IMR-90 (cell line): ENCODE data around the gene COL24A1.

Experiments
- FOS ChIP-seq: fragments of 150-350 bp; IDR thresholded peaks from 2 replicates; pipeline ENCODE4 v1.6.1; 2016; ENCODE audit warnings: low read depth, low read length
- POLR2A ChIP-seq: IDR thresholded peaks from 2 replicates; pipeline ENCODE4 v1.6.1; 2012; ENCODE audit warnings: mild to moderate bottlenecking, low read depth, low read length
- RCOR1 ChIP-seq: IDR thresholded peaks from 2 replicates; pipeline ENCODE4 v1.6.1; 2012; ENCODE audit warnings: mild to moderate bottlenecking, low read length, improper control_type of control experiment; ENCODE audit not compliant: insufficient replicate concordance
- TF ChIP-seq, protein P1 (sequence below): conservative IDR thresholded peaks from 2 replicates; pipeline ENCODE4 v1.5.1; 2012; ENCODE audit warnings: mild to moderate bottlenecking, low read depth, low read length, improper control_type of control experiment
- TF ChIP-seq, protein P2 (sequence below): fragments of 150-350 bp; IDR thresholded peaks from 2 replicates; pipeline ENCODE4 v1.6.1; 2016; ENCODE audit warnings: low read depth, mild to moderate bottlenecking, low read length, moderate library complexity, borderline replicate concordance

DNA sequence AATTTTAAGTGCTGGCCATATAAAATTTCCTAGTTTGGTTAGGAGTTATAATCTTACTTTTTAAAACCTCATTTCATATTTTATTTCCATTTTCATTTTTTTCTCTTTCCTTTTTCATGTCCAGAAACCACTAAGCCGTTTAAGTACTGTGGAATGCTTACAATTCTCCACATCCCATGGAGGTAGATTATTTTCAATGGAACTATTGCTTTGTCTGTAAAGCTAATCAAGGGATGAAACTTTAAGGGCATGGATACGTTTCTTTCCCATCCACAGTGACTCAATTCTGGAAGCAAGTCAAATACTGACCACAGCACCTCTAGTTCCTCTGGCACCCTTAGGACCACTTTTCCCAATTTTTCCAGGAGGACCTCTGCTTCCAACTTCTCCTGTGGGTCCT is 309.2 kb downstream of the COL24A1 start:
- TF ChIP-seq, protein P1, sequence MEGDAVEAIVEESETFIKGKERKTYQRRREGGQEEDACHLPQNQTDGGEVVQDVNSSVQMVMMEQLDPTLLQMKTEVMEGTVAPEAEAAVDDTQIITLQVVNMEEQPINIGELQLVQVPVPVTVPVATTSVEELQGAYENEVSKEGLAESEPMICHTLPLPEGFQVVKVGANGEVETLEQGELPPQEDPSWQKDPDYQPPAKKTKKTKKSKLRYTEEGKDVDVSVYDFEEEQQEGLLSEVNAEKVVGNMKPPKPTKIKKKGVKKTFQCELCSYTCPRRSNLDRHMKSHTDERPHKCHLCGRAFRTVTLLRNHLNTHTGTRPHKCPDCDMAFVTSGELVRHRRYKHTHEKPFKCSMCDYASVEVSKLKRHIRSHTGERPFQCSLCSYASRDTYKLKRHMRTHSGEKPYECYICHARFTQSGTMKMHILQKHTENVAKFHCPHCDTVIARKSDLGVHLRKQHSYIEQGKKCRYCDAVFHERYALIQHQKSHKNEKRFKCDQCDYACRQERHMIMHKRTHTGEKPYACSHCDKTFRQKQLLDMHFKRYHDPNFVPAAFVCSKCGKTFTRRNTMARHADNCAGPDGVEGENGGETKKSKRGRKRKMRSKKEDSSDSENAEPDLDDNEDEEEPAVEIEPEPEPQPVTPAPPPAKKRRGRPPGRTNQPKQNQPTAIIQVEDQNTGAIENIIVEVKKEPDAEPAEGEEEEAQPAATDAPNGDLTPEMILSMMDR: no peak
- TF ChIP-seq POLR2A: no peak
- TF ChIP-seq FOS: no peak
- TF ChIP-seq RCOR1: no peak
- TF ChIP-seq, protein P2, sequence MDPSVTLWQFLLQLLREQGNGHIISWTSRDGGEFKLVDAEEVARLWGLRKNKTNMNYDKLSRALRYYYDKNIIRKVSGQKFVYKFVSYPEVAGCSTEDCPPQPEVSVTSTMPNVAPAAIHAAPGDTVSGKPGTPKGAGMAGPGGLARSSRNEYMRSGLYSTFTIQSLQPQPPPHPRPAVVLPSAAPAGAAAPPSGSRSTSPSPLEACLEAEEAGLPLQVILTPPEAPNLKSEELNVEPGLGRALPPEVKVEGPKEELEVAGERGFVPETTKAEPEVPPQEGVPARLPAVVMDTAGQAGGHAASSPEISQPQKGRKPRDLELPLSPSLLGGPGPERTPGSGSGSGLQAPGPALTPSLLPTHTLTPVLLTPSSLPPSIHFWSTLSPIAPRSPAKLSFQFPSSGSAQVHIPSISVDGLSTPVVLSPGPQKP: no peak
